GM12874 (cell line): ENCODE data around the gene AP1M1.

Experiments used
- TF ChIP-seq, protein P1 (sequence below): IDR thresholded peaks from 2 replicates; pipeline ENCODE4 v1.5.1; 2011; ENCODE audit warnings: low read depth, mild to moderate bottlenecking, control low read depth, low read length, moderate library complexity; ENCODE audit not compliant: insufficient read depth

AP1M1 gene

DNA sequence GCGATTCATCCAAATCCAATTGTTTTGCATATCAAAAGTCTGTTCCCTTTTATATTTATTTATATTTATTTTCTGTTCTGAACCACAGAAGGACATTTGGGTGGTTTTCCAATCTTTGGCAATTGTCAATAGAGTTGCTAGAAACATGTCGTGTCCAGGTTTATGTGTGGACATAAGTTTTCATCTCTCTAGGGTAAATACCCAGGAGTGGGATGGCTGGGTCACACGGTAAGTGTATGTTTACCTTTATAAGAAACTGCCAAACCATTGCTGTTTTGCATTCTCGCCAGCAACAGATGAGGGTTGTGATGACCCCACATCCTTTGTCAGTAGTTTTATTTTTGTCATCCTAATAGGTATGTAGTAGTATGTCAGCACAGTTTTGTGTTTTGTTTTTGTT lies 12.5 kb downstream of the AP1M1 start:
- TF ChIP-seq, protein P1, sequence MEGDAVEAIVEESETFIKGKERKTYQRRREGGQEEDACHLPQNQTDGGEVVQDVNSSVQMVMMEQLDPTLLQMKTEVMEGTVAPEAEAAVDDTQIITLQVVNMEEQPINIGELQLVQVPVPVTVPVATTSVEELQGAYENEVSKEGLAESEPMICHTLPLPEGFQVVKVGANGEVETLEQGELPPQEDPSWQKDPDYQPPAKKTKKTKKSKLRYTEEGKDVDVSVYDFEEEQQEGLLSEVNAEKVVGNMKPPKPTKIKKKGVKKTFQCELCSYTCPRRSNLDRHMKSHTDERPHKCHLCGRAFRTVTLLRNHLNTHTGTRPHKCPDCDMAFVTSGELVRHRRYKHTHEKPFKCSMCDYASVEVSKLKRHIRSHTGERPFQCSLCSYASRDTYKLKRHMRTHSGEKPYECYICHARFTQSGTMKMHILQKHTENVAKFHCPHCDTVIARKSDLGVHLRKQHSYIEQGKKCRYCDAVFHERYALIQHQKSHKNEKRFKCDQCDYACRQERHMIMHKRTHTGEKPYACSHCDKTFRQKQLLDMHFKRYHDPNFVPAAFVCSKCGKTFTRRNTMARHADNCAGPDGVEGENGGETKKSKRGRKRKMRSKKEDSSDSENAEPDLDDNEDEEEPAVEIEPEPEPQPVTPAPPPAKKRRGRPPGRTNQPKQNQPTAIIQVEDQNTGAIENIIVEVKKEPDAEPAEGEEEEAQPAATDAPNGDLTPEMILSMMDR, result no peak

DNA sequence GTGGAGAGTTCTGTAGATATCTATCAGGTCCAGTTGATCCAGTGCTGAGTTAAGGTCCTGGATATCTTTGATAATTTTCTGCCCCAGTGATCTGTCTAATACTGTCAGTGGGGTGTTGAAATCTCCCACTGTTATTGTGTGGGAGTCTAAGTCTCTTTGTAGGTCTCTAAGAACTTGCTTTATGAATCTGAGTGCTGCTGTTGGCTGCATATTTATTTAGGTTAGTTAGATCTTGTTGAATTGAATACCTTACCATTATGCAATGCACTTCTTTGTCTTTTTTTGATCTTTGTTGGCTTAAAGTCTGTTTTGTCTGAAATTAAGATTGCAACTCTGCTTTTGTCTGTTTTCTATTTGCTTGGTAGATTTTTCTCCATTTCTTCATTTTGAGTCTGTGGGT lies 15.4 kb downstream of the AP1M1 start:
- TF ChIP-seq, protein P1, result no peak

DNA sequence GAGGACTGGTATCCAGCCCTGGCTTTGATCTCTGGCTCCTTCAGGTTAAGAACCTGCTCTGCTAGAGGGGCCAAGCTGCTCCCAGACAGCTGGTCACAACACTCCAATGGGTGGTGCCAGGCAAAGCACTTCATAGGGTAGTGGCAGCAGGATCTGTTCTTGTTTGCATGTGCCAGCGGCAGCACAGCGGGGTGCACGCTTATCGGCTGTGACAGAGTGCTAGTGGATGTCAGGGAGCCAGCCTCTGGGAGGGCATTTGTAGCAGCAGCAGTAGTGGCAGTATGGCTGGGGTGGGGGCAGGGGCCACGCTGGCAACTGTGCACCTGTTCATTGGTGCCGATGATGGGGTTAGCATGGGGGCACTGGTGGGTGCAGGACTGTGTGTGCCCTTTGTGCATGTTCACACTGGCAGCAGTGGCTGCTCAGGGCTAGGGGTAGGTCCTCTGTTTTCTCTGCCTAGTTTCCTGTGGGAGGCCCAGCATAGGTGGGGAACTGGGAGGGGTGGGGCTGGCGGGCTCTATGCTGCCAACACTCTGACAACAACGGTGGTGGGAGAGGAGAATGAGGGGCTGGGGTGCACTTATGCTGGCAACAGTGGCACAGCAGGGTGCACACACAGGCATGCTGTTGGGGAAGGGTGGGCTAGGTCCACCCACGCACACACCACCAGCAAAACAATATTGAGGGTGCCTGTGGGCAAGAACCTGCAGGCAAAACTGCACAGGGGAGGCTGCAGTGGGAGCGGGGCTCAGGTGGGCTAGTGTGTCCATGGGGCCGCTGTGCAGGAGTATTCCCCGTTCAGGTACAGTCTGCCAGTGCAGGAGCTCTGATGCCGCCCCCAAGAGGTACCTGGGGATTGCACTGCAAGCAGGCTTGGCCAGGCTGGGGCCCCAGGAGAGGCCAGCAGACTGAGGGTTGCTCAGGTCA lies 19.3 kb downstream of the AP1M1 start:
- TF ChIP-seq, protein P1, result no peak

DNA sequence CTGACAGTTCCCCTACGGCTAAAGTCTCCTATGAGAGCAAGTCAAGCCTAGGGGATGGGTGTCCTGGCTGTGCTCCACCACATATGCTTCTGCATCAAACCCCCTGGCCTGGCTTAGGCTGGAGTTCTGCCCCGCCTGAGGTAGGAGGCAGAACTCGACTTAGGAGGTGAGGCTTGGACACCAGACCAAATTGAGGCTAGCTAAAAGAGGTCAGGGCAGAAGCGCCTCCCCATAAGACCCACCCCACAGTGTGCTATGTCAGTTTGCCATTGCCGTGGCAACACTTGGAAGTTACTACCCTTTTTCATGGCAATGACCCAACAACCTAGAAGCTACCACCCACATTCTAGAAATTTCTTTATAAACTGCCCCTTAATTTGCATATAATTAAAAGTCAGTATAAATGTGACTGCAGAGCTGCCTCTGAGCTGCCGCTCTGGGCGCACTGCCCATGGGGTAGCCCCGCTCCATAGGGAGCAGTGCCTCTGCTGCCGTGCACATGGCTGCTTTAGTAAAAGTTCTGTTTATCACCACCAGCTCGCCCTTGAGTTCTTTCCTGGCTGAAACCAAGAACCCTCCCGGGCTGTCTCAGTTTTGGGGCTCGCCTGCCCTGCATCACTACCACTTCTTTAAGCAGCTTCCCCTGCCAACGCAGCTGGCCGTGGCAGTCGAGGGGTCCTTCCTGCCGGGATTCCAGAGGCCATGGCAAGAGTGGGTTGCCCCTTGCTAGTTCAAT lies 20.2 kb downstream of the AP1M1 start:
- TF ChIP-seq, protein P1, result no peak

DNA sequence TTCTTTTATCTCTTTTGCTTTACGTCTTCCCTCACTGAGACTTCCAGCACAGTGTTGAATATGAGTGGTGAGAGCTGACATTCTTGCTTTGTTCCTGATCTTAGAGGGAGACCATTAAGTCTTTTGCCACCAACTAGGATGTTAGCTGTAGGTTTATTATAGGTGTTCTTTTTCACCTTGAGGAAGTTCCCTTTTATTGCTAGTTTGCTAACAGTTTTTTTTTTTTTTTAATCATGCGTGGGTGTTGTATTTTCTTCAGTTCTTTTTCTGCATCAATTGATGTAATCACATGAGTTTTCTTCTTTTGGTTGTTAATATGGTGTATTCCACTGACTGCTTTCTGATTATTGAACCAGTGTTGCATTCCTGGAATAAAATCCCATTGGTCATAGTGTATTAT lies 21.1 kb downstream of the AP1M1 start:
- TF ChIP-seq, protein P1, result no peak

DNA sequence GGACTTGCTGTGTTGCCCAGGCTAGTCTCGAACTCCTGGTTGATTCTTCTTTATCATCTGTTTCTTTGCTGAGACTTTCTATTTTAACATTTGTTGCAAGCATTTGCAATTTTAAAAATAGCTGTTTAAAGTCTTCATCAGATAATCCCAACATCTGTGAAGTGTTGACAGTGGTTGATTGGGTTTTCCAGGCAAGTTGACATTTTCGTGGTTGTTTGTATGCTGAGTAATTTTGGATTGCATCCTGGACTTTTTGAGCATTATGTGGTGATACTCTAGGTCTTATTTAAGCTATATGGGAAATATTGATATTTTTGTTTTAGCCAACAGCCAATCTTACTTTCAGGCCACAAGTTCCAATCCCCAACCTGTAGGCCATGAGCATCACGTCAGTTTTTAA lies 25.1 kb downstream of the AP1M1 start:
- TF ChIP-seq, protein P1, result no peak

DNA sequence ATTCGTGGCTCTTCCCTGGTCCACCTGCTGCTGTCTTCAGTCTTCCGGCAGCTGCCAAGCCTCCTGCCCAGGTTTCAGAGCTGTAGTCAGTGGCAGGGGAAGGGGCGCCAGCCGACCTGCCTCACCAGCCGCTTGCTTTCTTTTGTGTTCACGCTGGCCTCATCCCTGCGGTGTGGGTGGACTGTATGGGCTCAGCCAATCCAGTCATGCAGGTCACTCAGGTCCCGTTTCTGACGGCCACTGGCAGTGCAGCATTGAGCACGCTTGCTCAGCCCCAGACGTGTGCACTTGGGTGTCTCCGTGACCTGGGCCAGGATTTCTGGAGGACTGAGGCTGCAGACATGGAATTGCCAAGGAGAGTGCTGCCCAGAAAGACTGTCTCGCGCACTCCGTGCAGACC lies 26.0 kb downstream of the AP1M1 start:
- TF ChIP-seq, protein P1, result no peak
